HG02798 (cell line): ENCODE measurements around the gene ERBIN.
A peak's percentile ranks its signal among the peaks of the same experiment; 100 is the strongest.
"Not testable (repeated sequence)": the region's sequence is repeated elsewhere in the genome, so short reads cannot be mapped to it uniquely, and the experiment has no call there.

Experiments used
- ATAC-seq: cut with Tn5 transposase; IDR thresholded peaks from one replicate; pipeline ENCODE4 v1.9.1; 2021; ENCODE audit warnings: mild to moderate bottlenecking; ENCODE audit not compliant: unreplicated experiment, poor library complexity

The ERBIN gene

GRCh38 chr5:65999061-65999723 lies 72.8 kb downstream of the ERBIN start:
- ATAC-seq, result no peak

GRCh38 chr5:66001952-66002351 lies 75.6 kb downstream of the ERBIN start:
- no peak for ATAC-seq

- no peak for ATAC-seq
Measured at GRCh38 chr5:66002415-66002814, 76.0 kb downstream of the ERBIN start.

GRCh38 chr5:66004216-66004615 lies 77.8 kb downstream of the ERBIN start:
- no peak for ATAC-seq

GRCh38 chr5:66009277-66009676 lies 82.9 kb downstream of the ERBIN start:
- ATAC-seq, result no peak

- ATAC-seq, result no peak
Measured at GRCh38 chr5:66010476-66010875, 84.1 kb downstream of the ERBIN start.

GRCh38 chr5:66012271-66012670 lies 85.9 kb downstream of the ERBIN start:
- ATAC-seq, result peak; percentile 77

- ATAC-seq, result no peak
Measured at GRCh38 chr5:66013397-66013796, 87.0 kb downstream of the ERBIN start.

GRCh38 chr5:66013906-66014305 lies 87.5 kb downstream of the ERBIN start:
- ATAC-seq, result no peak

GRCh38 chr5:66015196-66015960 lies 89.0 kb downstream of the ERBIN start:
- no peak for ATAC-seq

GRCh38 chr5:66021585-66021984 lies 95.2 kb downstream of the ERBIN start:
- ATAC-seq, result no peak

GRCh38 chr5:66039296-66039695 lies 112.9 kb downstream of the ERBIN start:
- ATAC-seq, result no peak

GRCh38 chr5:66039701-66040100 lies 113.3 kb downstream of the ERBIN start:
- ATAC-seq, result no peak

GRCh38 chr5:66041627-66042026 lies 115.3 kb downstream of the ERBIN start:
- ATAC-seq, result no peak

GRCh38 chr5:66057239-66057638 lies 130.9 kb downstream of the ERBIN start:
- no peak for ATAC-seq

GRCh38 chr5:66061320-66061719 lies 134.9 kb downstream of the ERBIN start:
- ATAC-seq, result not testable (repeated sequence)

GRCh38 chr5:66063061-66063460 lies 136.7 kb downstream of the ERBIN start:
- not testable (repeated sequence) for ATAC-seq

GRCh38 chr5:66066826-66067225 lies 140.5 kb downstream of the ERBIN start:
- ATAC-seq, result no peak

- no peak for ATAC-seq
Measured at GRCh38 chr5:66072031-66072430, 145.7 kb downstream of the ERBIN start.

GRCh38 chr5:66074901-66075300 lies 148.5 kb downstream of the ERBIN start:
- ATAC-seq, result no peak

- ATAC-seq, result no peak
Measured at GRCh38 chr5:66080664-66081063, 154.3 kb downstream of the ERBIN start.

- ATAC-seq, result no peak
Measured at GRCh38 chr5:66089384-66089783, 163.0 kb downstream of the ERBIN start.
